HepG2 (cell line): ENCODE measurements around the gene SCMH1. TPM values are rescaled to one million over a fixed set of nuclear protein-coding genes. Genes with fewer than 3 reads are reported as not detected.
A peak's percentile ranks its signal among the peaks of the same experiment; 100 is the strongest.

Source experiments
- ARHGAP35 ChIP-seq: sonication (generic); formaldehyde crosslinking; IDR thresholded peaks from 2 replicates; pipeline ENCODE4 v1.9.0; 2022; ENCODE audit warnings: mild to moderate bottlenecking, inconsistent platforms, moderate library complexity, missing genetic modification reagents, borderline replicate concordance
- CENPT ChIP-seq: sonication (generic); formaldehyde crosslinking; IDR thresholded peaks from 2 replicates; pipeline ENCODE4 v1.8.0; 2022; ENCODE audit warnings: low read depth, mild to moderate bottlenecking, moderate library complexity, missing genetic modification reagents
- HNF4A ChIP-seq: sonication (generic); formaldehyde crosslinking; IDR thresholded peaks from 2 replicates; pipeline ENCODE4 v1.4.0; 2020; ENCODE audit warnings: missing genetic modification reagents
- HNRNPH1 ChIP-seq: fragments of 200-400 bp; formaldehyde crosslinking; optimal IDR thresholded peaks from 2 replicates; pipeline ENCODE3; 2017; ENCODE audit warnings: mild to moderate bottlenecking, low read depth, low read length
- HNRNPLL ChIP-seq: fragments of 200-400 bp; formaldehyde crosslinking; IDR thresholded peaks from 2 replicates; pipeline ENCODE4 v1.6.1; 2017; ENCODE audit warnings: mild to moderate bottlenecking, low read depth, low read length; ENCODE audit not compliant: poor library complexity, severe bottlenecking
- HOXA7 ChIP-seq: sonication (generic); formaldehyde crosslinking; IDR thresholded peaks from 2 replicates; pipeline ENCODE4 v1.8.1; 2022; ENCODE audit warnings: mild to moderate bottlenecking, missing genetic modification reagents, moderate library complexity
- JUNB ChIP-seq: sonication (generic); formaldehyde crosslinking; IDR thresholded peaks from 2 replicates; pipeline ENCODE4 v1.8.0; 2022; ENCODE audit warnings: missing genetic modification reagents, mild to moderate bottlenecking, borderline replicate concordance
- KDM2A ChIP-seq: sonication (generic); formaldehyde crosslinking; IDR thresholded peaks from 2 replicates; pipeline ENCODE4 v1.4.0; 2020; ENCODE audit warnings: low read depth, missing genetic modification reagents, borderline replicate concordance
- KMT2A ChIP-seq: sonication (generic); formaldehyde crosslinking; IDR thresholded peaks from 2 replicates; pipeline ENCODE4 v1.4.0; 2020; ENCODE audit warnings: missing genetic modification reagents
- MED8 ChIP-seq: sonication (generic); formaldehyde crosslinking; IDR thresholded peaks from 2 replicates; pipeline ENCODE4 v1.8.1; 2023; ENCODE audit warnings: mild to moderate bottlenecking, missing genetic modification reagents; ENCODE audit not compliant: insufficient replicate concordance
- NR2F1 ChIP-seq, 2 experiments: fragments of 450-650 bp in 1 of 2; formaldehyde crosslinking in 1 of 2; IDR thresholded peaks; 2 replicates each; pipeline versions ENCODE4 v1.5.0 to v1.6.1; 2016 to 2020; ENCODE audit warnings: mild to moderate bottlenecking in 1 of 2, missing compliant biosample characterization in 1 of 2, missing genetic modification reagents in 1 of 2, moderate library complexity in 1 of 2
- SIN3B ChIP-seq: fragments of 150-350 bp; IDR thresholded peaks from 2 replicates; pipeline ENCODE4 v1.6.1; 2014; ENCODE audit warnings: low read length
- TEAD3 ChIP-seq: optimal IDR thresholded peaks from 2 replicates; pipeline ENCODE3; 2016; ENCODE audit warnings: borderline replicate concordance
- WIZ ChIP-seq: sonication (generic); formaldehyde crosslinking; IDR thresholded peaks from 2 replicates; pipeline ENCODE4 v1.5.1; 2020; ENCODE audit warnings: mild to moderate bottlenecking, missing genetic modification reagents
- ZFP82 ChIP-seq: sonication (generic); formaldehyde crosslinking; IDR thresholded peaks from 2 replicates; pipeline ENCODE4 v1.5.1; 2020; ENCODE audit warnings: mild to moderate bottlenecking, missing genetic modification reagents, borderline replicate concordance
- ZFX ChIP-seq: sonication (generic); formaldehyde crosslinking; IDR thresholded peaks from 2 replicates; pipeline ENCODE4 v1.4.0; 2020; ENCODE audit warnings: mild to moderate bottlenecking, low read depth, missing genetic modification reagents, moderate library complexity
- ZNF337 ChIP-seq: sonication (generic); formaldehyde crosslinking; IDR thresholded peaks from 2 replicates; pipeline ENCODE4 v1.5.1; 2020; ENCODE audit warnings: missing genetic modification reagents, low read depth, mild to moderate bottlenecking, borderline replicate concordance
- ZNF503 ChIP-seq: sonication (generic); formaldehyde crosslinking; IDR thresholded peaks from 2 replicates; pipeline ENCODE4 v1.4.0; 2020; ENCODE audit warnings: missing genetic modification reagents
- ZNF572 ChIP-seq: sonication (generic); formaldehyde crosslinking; IDR thresholded peaks from 2 replicates; pipeline ENCODE4 v1.5.1; 2020; ENCODE audit warnings: mild to moderate bottlenecking, missing genetic modification reagents
- ZNF691 ChIP-seq: sonication (generic); formaldehyde crosslinking; IDR thresholded peaks from 2 replicates; pipeline ENCODE4 v1.4.0; 2020; ENCODE audit warnings: missing genetic modification reagents, low read depth, mild to moderate bottlenecking, borderline replicate concordance
- polyA plus RNA-seq, 8 experiments: library from polyadenylated mRNA; depleted of rRNA in 3 of 8; stranded (reverse) in 7 of 8; unstranded in 1 of 8; fragments of >200 nt; fragmentation: Illumina TruSeq in 4 of 8; extraction: Trizol in 4 of 8; gene quantifications; 2 replicates each; pipeline versions ENCODE4 v1.2.1 to v1.2.3, GENCODE V29; 2011 to 2016; ENCODE audit warnings: low read depth in 4 of 8, missing spikeins in 1 of 8, mixed read lengths in 1 of 8; ENCODE audit not compliant: insufficient read depth in 1 of 8
- total RNA-seq, 5 experiments: library from RNA; depleted of rRNA; stranded (reverse); fragments of >200 nt; fragmentation: Illumina TruSeq; extraction: Trizol; gene quantifications; 2 replicates each; pipeline ENCODE4 v1.2.3, GENCODE V29; 2016; ENCODE audit warnings: low read depth in 1 of 5

The SCMH1 gene
- total and polyA plus RNA-seq, 2 of the 13 experiments (the other 11 are each of a cell fraction or from before 2014, with no cell fraction given) = 41.8 to 52.6 TPM

GRCh38 chr1:40980453-40981121 is 261.5 kb downstream of the SCMH1 start (continued):
- TF ChIP-seq ZNF337 (CRISPR knock-in tag) = peak; percentile 68; the same call in 1 of the 2 replicates
- no peak for TF ChIP-seq HNRNPLL
- no peak for TF ChIP-seq HNRNPH1
- no peak for TF ChIP-seq ZNF503 (CRISPR knock-in tag)
- TF ChIP-seq JUNB = 0 out of 2 replicates have a peak, but pooled peaks have one; percentile 54
- no peak; the same call in 1 of the 2 replicates for TF ChIP-seq KMT2A (CRISPR knock-in tag)
- no peak for TF ChIP-seq SIN3B
- TF ChIP-seq KDM2A (CRISPR knock-in tag) = peak; percentile 39; the same call in 1 of the 2 replicates
- 0 out of 2 replicates have a peak, but pooled peaks have one; percentile 36 for TF ChIP-seq ZFP82 (CRISPR knock-in tag)
- no peak for TF ChIP-seq HNF4A
- no peak for TF ChIP-seq CENPT (CRISPR knock-in tag)
- no peak for TF ChIP-seq ZFX (CRISPR knock-in tag)
- peak; percentile 44; the same call in 1 of the 2 replicates for TF ChIP-seq ARHGAP35 (CRISPR knock-in tag)
- no peak for TF ChIP-seq NR2F1 (CRISPR knock-in tag; IDR thresholded peaks at IDR 0.05)
- no peak for TF ChIP-seq MED8 (CRISPR knock-in tag)
- no peak for TF ChIP-seq TEAD3 (CRISPR knock-in tag)
- TF ChIP-seq ZNF572 = no peak
- 0 out of 2 replicates have a peak, but pooled peaks have one; percentile 40 for TF ChIP-seq ZNF691 (CRISPR knock-in tag)
- no peak for TF ChIP-seq HOXA7 (CRISPR knock-in tag)
- no peak for TF ChIP-seq WIZ (CRISPR knock-in tag)
- TF ChIP-seq, all 625 proteins: peak for 17
